ENCODE results near the gene LCN15. TPM values are rescaled to one million over a fixed set of nuclear protein-coding genes. Genes with fewer than 3 reads are reported as not detected.
"Not testable (repeated sequence)": the region's sequence is repeated elsewhere in the genome, so short reads cannot be mapped to it uniquely, and the experiment has no call there.

The LCN15 gene
- total RNA-seq, 4 donors from 2014 or later: not detected

DNA sequence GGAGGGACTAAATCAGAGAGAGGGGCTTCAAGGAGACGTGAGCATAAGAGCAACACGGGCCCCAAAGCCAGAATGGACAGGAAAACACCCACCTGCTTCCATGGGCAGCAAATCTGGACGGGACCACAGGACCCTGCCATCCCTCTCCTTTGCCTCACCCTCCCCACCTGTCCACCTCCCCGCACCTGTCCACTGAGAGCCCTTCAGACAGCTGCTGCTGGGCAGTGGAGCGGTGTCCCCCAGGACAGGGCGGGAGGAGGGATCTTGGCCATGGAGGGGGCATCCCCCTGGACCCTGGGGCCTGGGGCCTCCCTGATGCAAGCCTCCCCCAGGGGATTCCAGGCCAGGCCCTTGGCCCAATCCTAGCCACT, 34.4 kb upstream of the LCN15 start:
- Histone ChIP-seq H3K36me3 (peaks cover 0 to 12% (median 0%) of the 10 kb centered on the region in 3 donors), H3K27me3 (peaks cover 0 to 64% of the 10 kb centered on the region in 2 donors), H3K4me1 (peaks cover 0 to 35% (median 17%) of the 10 kb centered on the region in 4 donors), H3K4me3 (no peak overlapping the region), H3K27ac (no peak overlapping the region), H3K9me3 (no peaks in the 10 kb centered on the region)
- WGBS, 2 donors: 73 to 84% methylated on average over 6 of the region's 6 CpGs
- DNase-seq (ENCODE audit: low spot score in 2 of 2): no peak
- TF ChIP-seq EP300 (IDR thresholded peaks at IDR 0.05) (no peak), POLR2A (IDR thresholded peaks at IDR 0.05) (no peak)
- TF ChIP-seq, protein P1, sequence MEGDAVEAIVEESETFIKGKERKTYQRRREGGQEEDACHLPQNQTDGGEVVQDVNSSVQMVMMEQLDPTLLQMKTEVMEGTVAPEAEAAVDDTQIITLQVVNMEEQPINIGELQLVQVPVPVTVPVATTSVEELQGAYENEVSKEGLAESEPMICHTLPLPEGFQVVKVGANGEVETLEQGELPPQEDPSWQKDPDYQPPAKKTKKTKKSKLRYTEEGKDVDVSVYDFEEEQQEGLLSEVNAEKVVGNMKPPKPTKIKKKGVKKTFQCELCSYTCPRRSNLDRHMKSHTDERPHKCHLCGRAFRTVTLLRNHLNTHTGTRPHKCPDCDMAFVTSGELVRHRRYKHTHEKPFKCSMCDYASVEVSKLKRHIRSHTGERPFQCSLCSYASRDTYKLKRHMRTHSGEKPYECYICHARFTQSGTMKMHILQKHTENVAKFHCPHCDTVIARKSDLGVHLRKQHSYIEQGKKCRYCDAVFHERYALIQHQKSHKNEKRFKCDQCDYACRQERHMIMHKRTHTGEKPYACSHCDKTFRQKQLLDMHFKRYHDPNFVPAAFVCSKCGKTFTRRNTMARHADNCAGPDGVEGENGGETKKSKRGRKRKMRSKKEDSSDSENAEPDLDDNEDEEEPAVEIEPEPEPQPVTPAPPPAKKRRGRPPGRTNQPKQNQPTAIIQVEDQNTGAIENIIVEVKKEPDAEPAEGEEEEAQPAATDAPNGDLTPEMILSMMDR (IDR thresholded peaks at IDR 0.05): no peak

DNA sequence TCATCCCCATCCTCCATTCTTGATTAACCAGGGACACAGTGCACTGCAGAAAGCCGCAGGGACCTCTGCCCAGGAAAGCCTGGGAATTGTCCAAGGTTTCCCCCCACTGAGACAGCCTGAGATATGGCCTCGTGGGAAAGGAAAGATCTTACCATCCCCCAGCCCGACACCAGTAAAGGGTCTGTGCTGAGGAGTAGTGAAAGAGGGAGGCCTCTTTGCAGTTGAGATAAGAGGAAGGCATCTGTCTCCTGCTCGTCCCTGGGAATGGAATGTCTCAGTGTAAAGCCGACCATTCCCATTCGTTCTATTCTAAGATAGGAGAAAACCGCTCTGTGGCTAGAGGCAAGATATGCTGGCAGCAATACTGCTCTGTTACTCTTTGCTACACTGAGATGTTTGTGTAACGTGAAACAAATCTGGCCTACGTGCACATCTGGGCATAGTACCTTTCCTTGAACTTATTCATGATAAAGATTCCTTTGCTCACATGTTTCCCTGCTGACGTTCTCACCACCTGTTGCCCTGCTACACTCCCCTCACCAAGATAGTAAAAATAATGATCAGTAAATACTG, 32.5 kb upstream of the LCN15 start:
- not testable (repeated sequence) for H3K9me3 ChIP-seq; DNase-seq (ENCODE audit: low spot score in 2 of 2); H3K4me3 ChIP-seq; H3K27ac ChIP-seq
- 8 to 10% methylated on average over 10 of the region's 10 CpGs for WGBS, 2 donors
- H3K36me3 ChIP-seq: peaks cover 0 to 22% (median 0%) of the 10 kb centered on the region in 3 donors
- peaks cover 0 to 56% of the 10 kb centered on the region in 2 donors for H3K27me3 ChIP-seq
- peaks cover 0 to 54% (median 22%) of the 10 kb centered on the region in 4 donors for H3K4me1 ChIP-seq

DNA sequence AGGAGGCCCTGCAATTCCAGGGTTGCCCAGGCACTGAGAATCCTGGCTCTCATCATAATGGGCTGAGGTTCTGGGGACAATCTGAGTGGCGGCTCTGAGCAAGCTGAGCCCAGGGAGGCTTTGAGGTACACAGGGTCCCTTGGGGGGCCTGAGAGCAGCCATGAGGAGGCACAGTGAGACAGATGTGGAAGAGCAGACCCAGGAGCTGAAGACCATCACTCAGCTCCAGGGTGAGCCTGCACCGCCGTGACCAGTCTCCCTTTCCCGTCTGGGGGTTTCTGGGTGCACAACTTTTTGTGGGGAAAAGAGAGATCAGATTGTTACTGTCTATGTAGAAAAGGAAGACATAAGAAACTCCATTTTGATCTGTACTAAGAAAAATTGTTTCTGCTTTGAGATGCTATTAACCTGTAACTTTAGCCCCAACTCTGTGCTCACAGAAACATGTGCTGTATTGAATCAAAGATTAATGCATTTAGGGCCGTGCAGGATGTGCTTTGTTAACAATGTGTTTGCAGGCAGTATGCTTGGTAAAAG, 32.0 kb upstream of the LCN15 start, which contains the start of gene CCDC183:
CCDC183 (plus strand) TSS at position 101 of the 537 bp plus-strand sequence; CDS start at position 161, 60 bp downstream.
- DNase-seq (ENCODE audit: low spot score in 2 of 2): no peak
- Histone ChIP-seq H3K4me1 (peaks cover 0 to 56% (median 25%) of the 10 kb centered on the region in 4 donors), H3K36me3 (peaks cover 0 to 22% (median 0%) of the 10 kb centered on the region in 3 donors), H3K27me3 (peaks cover 0 to 50% of the 10 kb centered on the region in 2 donors), H3K4me3 (no peak within 1 kb of the TSS), H3K9me3 (no peaks in the 10 kb centered on the region), H3K27ac (no peak within 1 kb of the TSS)
- 41 to 51% methylated on average over 5 of the region's 5 CpGs for WGBS, 2 donors
- TF ChIP-seq, protein P1 (IDR thresholded peaks at IDR 0.05): no peak
- no peak for TF ChIP-seq EP300 (IDR thresholded peaks at IDR 0.05)
- no peak for TF ChIP-seq POLR2A (IDR thresholded peaks at IDR 0.05)

DNA sequence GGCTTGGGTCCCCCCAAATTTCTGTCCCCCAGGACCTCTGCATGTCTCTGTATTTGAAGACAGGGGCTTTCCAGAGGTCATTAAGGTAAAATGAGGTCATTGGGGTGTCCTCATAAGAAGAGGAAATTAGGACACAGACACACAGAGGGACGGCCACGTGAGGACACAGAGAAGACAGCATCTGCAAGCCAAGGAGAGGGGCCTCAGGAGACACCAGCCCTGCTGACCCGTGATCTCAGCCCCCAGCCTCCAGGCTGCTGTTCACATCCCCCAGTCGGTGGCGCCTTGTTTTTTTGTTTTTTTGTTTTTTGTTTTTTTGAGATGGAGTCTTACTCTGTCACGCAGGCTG, 30.7 kb upstream of the LCN15 start:
- H3K36me3 ChIP-seq: peaks cover 0 to 22% (median 0%) of the 10 kb centered on the region in 3 donors
- no peaks in the 10 kb centered on the region for H3K9me3 ChIP-seq
- H3K27ac ChIP-seq: no peak overlapping the region
- peaks cover 0 to 37% of the 10 kb centered on the region in 2 donors for H3K27me3 ChIP-seq
- peaks cover 0 to 50% (median 21%) of the 10 kb centered on the region in 4 donors for H3K4me1 ChIP-seq
- H3K4me3 ChIP-seq: no peak overlapping the region
- DNase-seq (ENCODE audit: low spot score in 2 of 2): no peak
- WGBS, 2 donors: 59 to 67% methylated on average over 6 of the region's 6 CpGs
- TF ChIP-seq, protein P1 (IDR thresholded peaks at IDR 0.05): no peak
- TF ChIP-seq EP300 (IDR thresholded peaks at IDR 0.05) (no peak), POLR2A (IDR thresholded peaks at IDR 0.05) (no peak)

DNA sequence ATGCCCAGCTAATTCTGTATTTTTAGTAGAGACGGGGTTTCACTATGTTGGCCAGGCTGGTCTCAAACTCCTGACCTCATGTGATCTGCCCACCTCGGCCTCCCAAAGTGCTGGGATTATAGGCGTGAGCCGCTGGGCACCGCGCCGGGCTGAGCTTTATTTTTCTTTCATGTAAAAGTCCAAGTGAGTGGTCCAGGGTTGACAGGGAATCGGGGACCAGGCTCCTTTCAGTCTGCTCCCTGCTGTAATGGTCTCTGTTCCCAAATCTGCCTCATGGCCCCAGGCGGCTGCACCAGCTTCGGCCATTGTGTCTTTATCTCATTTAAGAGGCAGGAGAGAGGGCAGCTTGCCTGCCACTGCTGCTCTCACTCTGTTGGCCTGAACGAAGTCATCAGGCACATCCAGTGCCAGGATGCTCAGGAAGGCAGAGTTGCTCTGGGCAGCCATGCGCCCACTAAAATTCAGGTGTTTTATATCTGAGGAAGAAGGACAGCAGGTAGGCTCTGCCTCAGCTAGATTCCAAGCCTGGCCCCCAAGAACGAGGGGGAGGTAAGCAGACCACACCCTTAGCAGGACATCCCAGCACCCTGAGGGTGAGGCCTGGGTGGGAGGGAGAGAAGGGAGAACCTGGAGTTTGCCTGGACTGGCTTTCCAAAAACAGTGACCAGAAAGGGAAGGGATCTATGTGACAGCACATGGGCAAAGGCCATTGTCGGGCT, 30.1 kb upstream of the LCN15 start:
- Histone ChIP-seq H3K9me3 (no peaks in the 10 kb centered on the region), H3K36me3 (peaks cover 0 to 22% (median 0%) of the 10 kb centered on the region in 3 donors), H3K27ac (no peak overlapping the region), H3K27me3 (peaks cover 0 to 32% of the 10 kb centered on the region in 2 donors), H3K4me1 (peaks cover 0 to 47% (median 18%) of the 10 kb centered on the region in 4 donors), H3K4me3 (no peak overlapping the region)
- TF ChIP-seq, protein P1 (IDR thresholded peaks at IDR 0.05): no peak
- TF ChIP-seq POLR2A (IDR thresholded peaks at IDR 0.05) (no peak), EP300 (IDR thresholded peaks at IDR 0.05) (no peak)
- DNase-seq (ENCODE audit: low spot score in 2 of 2): no peak
- WGBS, 2 donors: 89 to 91% methylated on average over 14 of the region's 14 CpGs

All from tibial nerve (tissue), 4 donors.